Right atrium auricular region (tissue), 2 donors: ENCODE results near the gene RPS19BP1. TPM values are rescaled to one million over a fixed set of nuclear protein-coding genes. Genes with fewer than 3 reads are reported as not detected.
"Not testable (repeated sequence)": the region's sequence is repeated elsewhere in the genome, so short reads cannot be mapped to it uniquely, and the experiment has no call there.

Source experiments
- DNase-seq: peaks from one replicate; pipeline ENCODE4 v3.0.0-alpha.2; 2019; ENCODE audit warnings: low spot score
- H3K27ac ChIP-seq, 2 donors: fragments of 200-600 bp; sonication (generic); 1 replicate in 1 of 2; 2 replicates in 1 of 2; pipeline ENCODE4 v1.5.1; 2016 to 2019
- H3K27me3 ChIP-seq, 2 donors: fragments of 200-600 bp; sonication (generic); one replicate each; pipeline versions ENCODE4 v1.5.1 to v1.6.0; 2017 to 2019
- H3K36me3 ChIP-seq: fragments of 200-600 bp; sonication (generic); one replicate; pipeline ENCODE4 v1.5.1; 2016
- H3K4me1 ChIP-seq, 2 donors: fragments of 200-600 bp; sonication (generic); one replicate each; pipeline versions ENCODE4 v1.5.1 to v1.6.0; 2017 to 2019
- H3K4me3 ChIP-seq, 2 donors: fragments of 200-600 bp; sonication (generic); 1 replicate in 1 of 2; 2 replicates in 1 of 2; pipeline ENCODE4 v1.5.1; 2017 to 2019; ENCODE audit warnings: mild to moderate bottlenecking in 1 of 2, moderate library complexity in 1 of 2
- H3K9me3 ChIP-seq, 2 donors: fragments of 200-600 bp; sonication (generic); one replicate each; pipeline ENCODE4 v1.5.1; 2019
- CTCF ChIP-seq, 2 donors: fragments of 200-600 bp; sonication (generic); IDR thresholded peaks; one replicate each; pipeline ENCODE4 v1.5.1; 2019; ENCODE audit warnings: antibody characterized with exemption in 2 of 2
- total RNA-seq, 2 donors: library from RNA; depleted of rRNA; stranded (reverse); fragments of >200 nt; gene quantifications; one replicate each; pipeline ENCODE4 v1.1.0, GENCODE V29; 2016

Gene RPS19BP1
- total RNA-seq, 2 donors from 2014 or later, result 88.1 to 135 TPM

GRCh38 chr22:39510529-39511149 lies 21.9 kb downstream of the RPS19BP1 start:
- Histone ChIP-seq H3K4me1 (peaks cover 0 to 15% of the 10 kb centered on the region in 2 donors), H3K4me3 (no peak overlapping the region), H3K9me3 (no peaks in the 10 kb centered on the region), H3K36me3 (peaks cover 96% of the 10 kb centered on the region), H3K27me3 (no peaks in the 10 kb centered on the region), H3K27ac (no peak overlapping the region)
- no peak for TF ChIP-seq CTCF (IDR thresholded peaks at IDR 0.05)
- no peak for DNase-seq

GRCh38 chr22:39508393-39508792 lies 24.2 kb downstream of the RPS19BP1 start:
- TF ChIP-seq CTCF (IDR thresholded peaks at IDR 0.05), result no peak
- Histone ChIP-seq H3K9me3 (no peaks in the 10 kb centered on the region), H3K27me3 (no peaks in the 10 kb centered on the region), H3K4me1 (peaks cover 0 to 22% of the 10 kb centered on the region in 2 donors), H3K27ac (no peak overlapping the region), H3K4me3 (no peak overlapping the region), H3K36me3 (peaks cover 90% of the 10 kb centered on the region)
- no peak for DNase-seq

GRCh38 chr22:39507021-39507420 lies 25.5 kb downstream of the RPS19BP1 start:
- H3K27ac ChIP-seq, H3K9me3 ChIP-seq, H3K27me3 ChIP-seq, DNase-seq, H3K4me3 ChIP-seq: not testable (repeated sequence)
- Histone ChIP-seq H3K36me3 (peaks cover 77% of the 10 kb centered on the region), H3K4me1 (peaks cover 0 to 28% of the 10 kb centered on the region in 2 donors)

- Histone ChIP-seq H3K9me3 (no peaks in the 10 kb centered on the region), H3K27ac (no peak overlapping the region), H3K4me3 (no peak overlapping the region), H3K4me1 (peaks cover 0 to 42% of the 10 kb centered on the region in 2 donors), H3K36me3 (peaks cover 48% of the 10 kb centered on the region), H3K27me3 (no peaks in the 10 kb centered on the region)
- no peak for DNase-seq
- no peak for TF ChIP-seq CTCF (IDR thresholded peaks at IDR 0.05)
Measured at GRCh38 chr22:39504071-39504470, 28.5 kb downstream of the RPS19BP1 start.

- no peak for DNase-seq
- H3K27ac ChIP-seq, result peak overlapping the region in 1 of 2 donors; percentile 93
- no peaks in the 10 kb centered on the region for H3K9me3 ChIP-seq
- no peaks in the 10 kb centered on the region for H3K27me3 ChIP-seq
- H3K4me3 ChIP-seq, result peak overlapping the region in 1 of 2 donors; percentile 95
- H3K4me1 ChIP-seq, result peaks cover 0 to 44% of the 10 kb centered on the region in 2 donors
- no peak for TF ChIP-seq CTCF (IDR thresholded peaks at IDR 0.05)
- H3K36me3 ChIP-seq, result peaks cover 47% of the 10 kb centered on the region
Measured at GRCh38 chr22:39503630-39504029, 28.9 kb downstream of the RPS19BP1 start.

- no peaks in the 10 kb centered on the region for H3K27me3 ChIP-seq
- H3K27ac ChIP-seq, result peak overlapping the region; percentile 90 to 93
- TF ChIP-seq CTCF (IDR thresholded peaks at IDR 0.05), result no peak
- H3K4me3 ChIP-seq, result peak overlapping the region; percentile 84 to 95
- DNase-seq, result no peak
- peaks cover 0 to 51% of the 10 kb centered on the region in 2 donors for H3K4me1 ChIP-seq
- no peaks in the 10 kb centered on the region for H3K9me3 ChIP-seq
- H3K36me3 ChIP-seq, result peaks cover 40% of the 10 kb centered on the region
Measured at GRCh38 chr22:39502789-39503409, 29.6 kb downstream of the RPS19BP1 start.
